MCF 10A (cell line): ENCODE results near the gene KREMEN2. TPM values are rescaled to one million over a fixed set of nuclear protein-coding genes. Genes with fewer than 3 reads are reported as not detected.
A peak's percentile ranks its signal among the peaks of the same experiment; 100 is the strongest.

Experiments
- BruUV-seq: library from RNA; stranded (reverse); fragments of 400-500 nt; replicated peaks from 2 replicates; lab custom pipeline; 2021; lab: Mats Ljungman, UMichigan
- CTCF ChIA-PET: fragments of 300-600 bp; sonication (Branson Sonifier 250); formaldehyde crosslinking; extraction: SDS; loops from one replicate; lab custom pipeline; 2021; ENCODE audit warnings: antibody characterized with exemption, inconsistent platforms; lab: Yijun Ruan, JAX
- POLR2A ChIA-PET: fragments of 300-600, 350-650 bp; sonication (Branson Sonifier 250); formaldehyde crosslinking; extraction: SDS; loops from one replicate; lab custom pipeline; 2020; ENCODE audit warnings: antibody characterized with exemption, inconsistent platforms; lab: Yijun Ruan, JAX
- DNase-seq: peaks from one replicate; pipeline ENCODE4 v3.0.0-alpha.2; 2018; ENCODE audit not compliant: unreplicated experiment
- H3K27ac Mint-ChIP-seq: one replicate; pipeline ENCODE4 v1.8.0; 2022; ENCODE audit warnings: mild to moderate bottlenecking, low read depth, mixed read lengths; ENCODE audit not compliant: unreplicated experiment
- H3K27me3 Mint-ChIP-seq: one replicate; pipeline ENCODE4 v1.8.0; 2022; ENCODE audit warnings: mixed read lengths; ENCODE audit not compliant: insufficient read depth, unreplicated experiment
- H3K36me3 Mint-ChIP-seq: one replicate; pipeline ENCODE4 v1.8.0; 2022; ENCODE audit warnings: mild to moderate bottlenecking, moderate library complexity, mixed read lengths; ENCODE audit not compliant: insufficient read depth, unreplicated experiment
- H3K4me1 Mint-ChIP-seq: one replicate; pipeline ENCODE4 v1.8.0; 2022; ENCODE audit warnings: mixed read lengths; ENCODE audit not compliant: insufficient read depth, unreplicated experiment
- H3K4me3 Mint-ChIP-seq: one replicate; pipeline ENCODE4 v1.8.0; 2022; ENCODE audit warnings: mild to moderate bottlenecking, moderate library complexity, mixed read lengths; ENCODE audit not compliant: unreplicated experiment
- H3K9me3 Mint-ChIP-seq: one replicate; pipeline ENCODE4 v1.8.0; 2022; ENCODE audit warnings: mixed read lengths; ENCODE audit not compliant: unreplicated experiment
- intact Hi-C: fragments of 100-400 bp; cut with micrococcal nuclease; formaldehyde crosslinking; loops from 2 replicates; pipeline ENCODE4 v1.14.1; 2022
- total RNA-seq: library from RNA; stranded (reverse); gene quantifications from 2 replicates; pipeline ENCODE4 v1.2.3, GENCODE V29; 2022
- TF ChIP-seq, protein P1 (sequence below): fragments of 200-600 bp; IDR thresholded peaks from one replicate; pipeline ENCODE4 v1.8.0; 2022; ENCODE audit warnings: antibody characterized with exemption, mild to moderate bottlenecking; ENCODE audit not compliant: unreplicated experiment

KREMEN2 gene
- total RNA-seq, 1 experiment from 2014 or later: 0.42 TPM

DNA sequence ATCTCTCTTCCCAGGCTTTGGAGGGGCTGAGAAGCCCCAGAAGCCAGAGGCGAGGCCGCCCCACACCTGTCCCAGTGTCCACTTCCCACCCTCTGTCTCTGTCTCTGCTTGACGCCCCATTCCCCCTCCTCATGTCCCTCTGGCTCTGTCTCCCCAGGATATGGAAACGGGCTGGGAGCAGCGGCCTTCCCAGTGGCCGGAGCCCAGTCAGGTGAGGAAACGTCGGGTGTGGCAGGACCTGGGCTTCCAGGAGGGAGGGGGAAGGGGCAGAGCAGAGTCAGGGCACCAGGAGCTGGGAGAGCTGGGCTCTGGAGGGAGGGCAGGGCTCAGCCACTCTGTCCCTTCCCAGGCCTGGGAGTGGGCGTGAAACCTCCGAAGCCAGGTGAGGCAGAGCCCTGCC lies 26.8 kb downstream of the KREMEN2 start:
- no peaks in the 10 kb centered on the region for H3K36me3 Mint-ChIP-seq
- TF ChIP-seq, protein P1, sequence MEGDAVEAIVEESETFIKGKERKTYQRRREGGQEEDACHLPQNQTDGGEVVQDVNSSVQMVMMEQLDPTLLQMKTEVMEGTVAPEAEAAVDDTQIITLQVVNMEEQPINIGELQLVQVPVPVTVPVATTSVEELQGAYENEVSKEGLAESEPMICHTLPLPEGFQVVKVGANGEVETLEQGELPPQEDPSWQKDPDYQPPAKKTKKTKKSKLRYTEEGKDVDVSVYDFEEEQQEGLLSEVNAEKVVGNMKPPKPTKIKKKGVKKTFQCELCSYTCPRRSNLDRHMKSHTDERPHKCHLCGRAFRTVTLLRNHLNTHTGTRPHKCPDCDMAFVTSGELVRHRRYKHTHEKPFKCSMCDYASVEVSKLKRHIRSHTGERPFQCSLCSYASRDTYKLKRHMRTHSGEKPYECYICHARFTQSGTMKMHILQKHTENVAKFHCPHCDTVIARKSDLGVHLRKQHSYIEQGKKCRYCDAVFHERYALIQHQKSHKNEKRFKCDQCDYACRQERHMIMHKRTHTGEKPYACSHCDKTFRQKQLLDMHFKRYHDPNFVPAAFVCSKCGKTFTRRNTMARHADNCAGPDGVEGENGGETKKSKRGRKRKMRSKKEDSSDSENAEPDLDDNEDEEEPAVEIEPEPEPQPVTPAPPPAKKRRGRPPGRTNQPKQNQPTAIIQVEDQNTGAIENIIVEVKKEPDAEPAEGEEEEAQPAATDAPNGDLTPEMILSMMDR: no peak
- CTCF ChIA-PET: interaction anchor here (0.7 to 0.9 kb wide), 2 partner anchors 13 to 58 kb away, joined by 3 to 7 read pairs; no protein-coding TSS in a partner anchor
- BruUV-seq: no TSS peak
- no peak overlapping the region for H3K4me3 Mint-ChIP-seq
- intact Hi-C loops: no loop called here
- DNase-seq: peak; percentile 56
- H3K9me3 Mint-ChIP-seq: no peaks in the 10 kb centered on the region
- POLR2A ChIA-PET: interaction anchor here (1.2 to 2.4 kb wide), 3 partner anchors 13 to 30 kb away, joined by 4 to 12 read pairs (median 5); partner anchors contain the start of gene TNFRSF12A
- H3K27ac Mint-ChIP-seq: no peak overlapping the region
- H3K27me3 Mint-ChIP-seq: no peaks in the 10 kb centered on the region
- peaks cover 6% of the 10 kb centered on the region for H3K4me1 Mint-ChIP-seq

DNA sequence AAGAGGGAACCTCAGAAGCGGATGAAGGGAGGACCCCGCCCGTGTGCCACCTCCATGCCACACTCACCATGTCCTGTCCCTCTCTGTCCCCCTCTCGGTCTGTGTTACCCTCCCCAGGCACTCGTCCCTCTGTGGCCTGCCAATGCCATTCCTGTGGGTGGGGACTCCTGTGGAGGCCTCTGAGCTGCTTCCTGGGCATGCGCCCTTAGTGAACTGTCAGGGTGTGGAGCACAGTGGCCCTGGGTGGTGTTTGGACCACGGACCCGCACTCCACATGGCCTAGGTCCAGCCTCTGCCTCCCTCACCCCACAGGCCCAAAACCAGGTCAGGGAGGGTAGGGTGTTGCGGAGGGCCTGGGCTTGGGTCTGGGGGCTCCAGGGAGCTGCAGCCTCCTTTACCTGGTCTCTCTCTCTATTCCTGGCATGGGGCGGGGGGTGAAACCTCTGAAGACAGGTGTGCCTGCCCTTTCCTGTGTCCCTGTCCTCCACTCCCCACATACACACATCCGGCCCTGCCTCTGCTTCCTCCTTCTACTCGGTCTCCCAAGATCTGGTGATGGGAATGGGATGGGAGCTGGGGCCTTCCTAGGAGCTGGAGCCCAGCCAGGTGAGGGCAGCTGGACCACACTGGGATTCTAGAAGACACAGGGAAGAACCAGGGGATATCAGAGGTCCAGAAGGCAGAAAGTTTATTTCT lies 27.6 kb downstream of the KREMEN2 start:
- H3K36me3 Mint-ChIP-seq: no peaks in the 10 kb centered on the region
- BruUV-seq: no TSS peak
- TF ChIP-seq, protein P1: no peak
- H3K4me1 Mint-ChIP-seq: peaks cover 6% of the 10 kb centered on the region
- ChIA-PET CTCF (interaction anchor here (0.6 to 0.7 kb wide), 3 partner anchors 40 to 1236 kb away, joined by 3 to 6 read pairs (median 6); no protein-coding TSS in a partner anchor), POLR2A (interaction anchor here (1.2 to 2.4 kb wide), 3 partner anchors 12 to 29 kb away, joined by 4 to 12 read pairs (median 5); partner anchors contain the start of gene TNFRSF12A)
- no peaks in the 10 kb centered on the region for H3K27me3 Mint-ChIP-seq
- intact Hi-C loops: no loop called here
- peak; percentile 6 for DNase-seq
- H3K27ac Mint-ChIP-seq: no peak overlapping the region
- no peaks in the 10 kb centered on the region for H3K9me3 Mint-ChIP-seq
- no peak overlapping the region for H3K4me3 Mint-ChIP-seq

DNA sequence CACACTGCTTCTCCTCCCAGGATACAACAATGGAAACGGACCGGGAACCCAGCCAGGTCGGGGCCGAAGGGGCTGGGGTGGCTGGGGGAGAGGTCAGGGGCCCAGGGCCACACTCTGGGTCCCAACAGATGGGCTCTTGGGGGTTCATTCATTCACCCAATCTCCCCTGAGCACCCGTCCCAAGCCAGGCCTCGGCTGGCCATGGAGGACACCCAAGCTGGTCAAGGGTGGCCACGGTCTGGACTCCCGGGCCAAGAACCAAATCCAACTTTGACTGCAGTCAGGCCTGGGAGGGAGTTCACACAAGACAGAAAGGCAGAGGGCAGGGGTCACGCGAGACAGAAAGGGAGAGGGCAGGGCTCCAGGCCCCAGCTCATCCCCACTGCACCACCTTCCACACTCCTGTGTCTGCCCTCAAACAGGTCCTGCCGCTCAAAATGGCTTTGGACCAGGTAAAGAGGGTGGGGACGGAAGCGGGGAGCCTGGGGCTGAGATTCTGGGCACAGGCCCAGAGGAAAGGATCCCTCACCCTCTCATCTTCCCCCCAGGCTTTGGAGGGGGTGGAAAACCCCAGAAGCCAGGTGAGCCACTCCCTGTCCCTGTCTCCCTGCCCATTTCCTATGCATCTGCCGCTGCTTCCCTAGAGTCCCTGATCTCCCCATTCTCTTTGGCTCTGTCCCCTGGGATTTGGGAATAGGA lies 28.5 kb downstream of the KREMEN2 start:
- CTCF ChIA-PET: interaction anchor here (0.6 to 0.7 kb wide), 3 partner anchors 11 to 1236 kb away, joined by 5 to 6 read pairs (median 6); no protein-coding TSS in a partner anchor
- DNase-seq: peak; percentile 83
- H3K4me1 Mint-ChIP-seq: peaks cover 6% of the 10 kb centered on the region
- BruUV-seq: no TSS peak
- POLR2A ChIA-PET: interaction anchor here (1.5 to 2.4 kb wide), 2 partner anchors 11 to 28 kb away, joined by 4 to 12 read pairs; partner anchors contain the start of gene TNFRSF12A
- H3K4me3 Mint-ChIP-seq: no peak overlapping the region
- no peak overlapping the region for H3K27ac Mint-ChIP-seq
- H3K27me3 Mint-ChIP-seq: no peaks in the 10 kb centered on the region
- TF ChIP-seq, protein P1: no peak
- no peaks in the 10 kb centered on the region for H3K36me3 Mint-ChIP-seq
- intact Hi-C loops: no loop called here
- H3K9me3 Mint-ChIP-seq: no peaks in the 10 kb centered on the region

DNA sequence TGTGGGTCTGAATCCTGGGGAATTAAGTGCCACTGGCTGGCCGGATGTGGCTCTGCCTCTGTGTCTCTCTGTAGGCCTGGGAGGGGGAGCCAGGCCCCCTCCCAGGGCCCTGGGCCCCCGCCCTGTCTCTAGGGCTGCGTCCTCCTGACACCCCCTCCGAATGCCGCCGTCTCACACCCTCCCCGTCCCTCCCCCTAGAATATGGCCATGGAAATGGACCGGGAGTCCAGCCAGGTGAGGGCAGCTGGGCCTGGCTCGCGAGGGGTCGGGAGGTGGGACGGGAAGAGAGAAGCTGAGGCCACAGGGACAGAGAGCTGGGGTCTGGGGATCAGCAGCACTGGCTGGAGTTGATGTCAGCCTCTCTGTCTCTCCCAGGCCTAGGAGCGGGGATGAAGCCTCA lies 32.2 kb downstream of the KREMEN2 start:
- Mint-ChIP-seq H3K27me3 (no peaks in the 10 kb centered on the region), H3K4me1 (peaks cover 6% of the 10 kb centered on the region), H3K27ac (no peak overlapping the region), H3K36me3 (no peaks in the 10 kb centered on the region), H3K4me3 (no peak overlapping the region), H3K9me3 (no peaks in the 10 kb centered on the region)
- intact Hi-C loops: no loop called here
- TF ChIP-seq, protein P1: no peak
- ChIA-PET POLR2A (interaction anchor here (1.4 kb wide), 1 partner anchor 24 kb away, joined by 4 read pairs; the partner anchor contains the start of gene TNFRSF12A), CTCF (interaction anchor here (0.7 to 1.5 kb wide), 4 partner anchors 11 to 60 kb away, joined by 3 to 5 read pairs (median 3); no protein-coding TSS in a partner anchor)
- DNase-seq: no peak
- BruUV-seq: no TSS peak
